ENCODE measurements around the gene ARHGAP29.

Gene ARHGAP29

DNA sequence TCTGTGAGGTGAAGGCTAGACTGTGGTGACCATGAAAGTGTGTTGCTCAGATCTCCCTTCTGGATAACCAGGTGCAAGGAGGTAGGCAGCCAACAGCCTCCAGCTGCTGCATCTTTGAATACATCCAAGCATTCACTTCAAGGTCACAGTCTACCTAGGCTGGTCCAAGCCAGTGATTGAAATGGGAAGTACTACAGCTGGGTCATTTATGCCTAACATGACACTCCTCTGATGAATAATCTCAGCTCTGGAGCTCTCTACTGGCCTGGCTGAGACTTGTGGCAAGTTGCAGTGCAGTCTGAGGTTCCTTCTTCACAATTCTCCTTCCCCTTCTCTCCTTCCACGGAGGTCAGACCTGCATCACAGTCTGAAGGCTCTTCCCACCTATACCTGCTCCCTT lies 35.0 kb upstream of the ARHGAP29 start:
- TF ChIP-seq, protein P1, sequence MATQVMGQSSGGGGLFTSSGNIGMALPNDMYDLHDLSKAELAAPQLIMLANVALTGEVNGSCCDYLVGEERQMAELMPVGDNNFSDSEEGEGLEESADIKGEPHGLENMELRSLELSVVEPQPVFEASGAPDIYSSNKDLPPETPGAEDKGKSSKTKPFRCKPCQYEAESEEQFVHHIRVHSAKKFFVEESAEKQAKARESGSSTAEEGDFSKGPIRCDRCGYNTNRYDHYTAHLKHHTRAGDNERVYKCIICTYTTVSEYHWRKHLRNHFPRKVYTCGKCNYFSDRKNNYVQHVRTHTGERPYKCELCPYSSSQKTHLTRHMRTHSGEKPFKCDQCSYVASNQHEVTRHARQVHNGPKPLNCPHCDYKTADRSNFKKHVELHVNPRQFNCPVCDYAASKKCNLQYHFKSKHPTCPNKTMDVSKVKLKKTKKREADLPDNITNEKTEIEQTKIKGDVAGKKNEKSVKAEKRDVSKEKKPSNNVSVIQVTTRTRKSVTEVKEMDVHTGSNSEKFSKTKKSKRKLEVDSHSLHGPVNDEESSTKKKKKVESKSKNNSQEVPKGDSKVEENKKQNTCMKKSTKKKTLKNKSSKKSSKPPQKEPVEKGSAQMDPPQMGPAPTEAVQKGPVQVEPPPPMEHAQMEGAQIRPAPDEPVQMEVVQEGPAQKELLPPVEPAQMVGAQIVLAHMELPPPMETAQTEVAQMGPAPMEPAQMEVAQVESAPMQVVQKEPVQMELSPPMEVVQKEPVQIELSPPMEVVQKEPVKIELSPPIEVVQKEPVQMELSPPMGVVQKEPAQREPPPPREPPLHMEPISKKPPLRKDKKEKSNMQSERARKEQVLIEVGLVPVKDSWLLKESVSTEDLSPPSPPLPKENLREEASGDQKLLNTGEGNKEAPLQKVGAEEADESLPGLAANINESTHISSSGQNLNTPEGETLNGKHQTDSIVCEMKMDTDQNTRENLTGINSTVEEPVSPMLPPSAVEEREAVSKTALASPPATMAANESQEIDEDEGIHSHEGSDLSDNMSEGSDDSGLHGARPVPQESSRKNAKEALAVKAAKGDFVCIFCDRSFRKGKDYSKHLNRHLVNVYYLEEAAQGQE (IDR thresholded peaks at IDR 0.05; ENCODE audit: insufficient read depth in 1 of 2, low read depth in 2 of 2, low read length in 2 of 2), result no peak
- no peak for TF ChIP-seq POLR2AphosphoS5 (IDR thresholded peaks at IDR 0.05; ENCODE audit: low read depth, low read length)

DNA sequence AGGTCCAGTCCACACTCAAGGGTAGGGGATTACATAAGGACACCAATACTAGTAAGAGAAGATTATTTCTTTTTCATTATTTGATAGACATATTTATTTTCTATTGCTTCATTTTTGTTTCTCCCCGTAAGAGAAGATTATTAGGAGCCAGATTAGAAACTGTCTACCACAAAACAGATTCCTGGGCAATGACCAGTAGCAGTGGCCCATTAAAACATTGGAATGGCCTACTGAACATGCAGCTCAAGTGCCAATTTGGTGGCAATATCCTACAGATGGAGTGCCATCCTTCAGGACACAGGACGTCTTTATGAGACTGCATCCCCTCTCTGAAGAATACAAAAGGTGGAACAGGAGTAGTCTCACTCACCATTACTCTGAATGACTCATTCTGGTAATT lies 34.0 kb upstream of the ARHGAP29 start:
- TF ChIP-seq TAF1 (IDR thresholded peaks at IDR 0.05; ENCODE audit: borderline replicate concordance, insufficient read depth, low read length) (no peak), SIN3A (IDR thresholded peaks at IDR 0.05; ENCODE audit: borderline replicate concordance, insufficient read depth, low read length) (no peak), POLR2AphosphoS5 (IDR thresholded peaks at IDR 0.05; ENCODE audit: low read depth, low read length) (no peak), FOXP2 (optimal IDR thresholded peaks at IDR 0.05; ENCODE audit: borderline replicate concordance, extremely low read depth, extremely low read length, insufficient read depth) (no peak)
- TF ChIP-seq, protein P1 (IDR thresholded peaks at IDR 0.05; ENCODE audit: insufficient read depth in 1 of 2, low read depth in 2 of 2, low read length in 2 of 2), result no peak

DNA sequence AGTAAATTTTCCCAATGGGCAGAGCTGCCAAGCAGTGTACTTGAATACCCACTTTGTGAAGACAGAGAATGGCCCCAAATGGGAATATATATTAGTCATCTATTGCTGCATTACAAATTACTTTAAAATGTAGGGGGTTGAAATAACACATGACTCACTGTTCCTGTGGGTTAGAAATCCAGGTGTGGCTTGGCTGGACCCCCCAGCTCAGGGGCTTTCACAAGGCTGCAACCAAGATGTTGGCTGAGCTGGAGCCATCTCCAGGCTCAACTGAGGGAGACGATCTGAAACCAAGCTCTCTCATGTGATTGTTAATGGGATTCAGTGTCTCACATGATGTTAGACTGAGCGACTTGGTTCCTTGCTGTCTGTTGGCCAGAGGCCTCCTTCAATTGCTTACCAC lies 33.4 kb upstream of the ARHGAP29 start:
- TF ChIP-seq, protein P1 (IDR thresholded peaks at IDR 0.05; ENCODE audit: insufficient read depth in 1 of 2, low read depth in 2 of 2, low read length in 2 of 2), result no peak
- TF ChIP-seq FOXP2 (optimal IDR thresholded peaks at IDR 0.05; ENCODE audit: borderline replicate concordance, extremely low read depth, extremely low read length, insufficient read depth) (no peak), SIN3A (IDR thresholded peaks at IDR 0.05; ENCODE audit: borderline replicate concordance, insufficient read depth, low read length) (no peak), POLR2AphosphoS5 (IDR thresholded peaks at IDR 0.05; ENCODE audit: low read depth, low read length) (no peak), TAF1 (IDR thresholded peaks at IDR 0.05; ENCODE audit: borderline replicate concordance, insufficient read depth, low read length) (no peak)

DNA sequence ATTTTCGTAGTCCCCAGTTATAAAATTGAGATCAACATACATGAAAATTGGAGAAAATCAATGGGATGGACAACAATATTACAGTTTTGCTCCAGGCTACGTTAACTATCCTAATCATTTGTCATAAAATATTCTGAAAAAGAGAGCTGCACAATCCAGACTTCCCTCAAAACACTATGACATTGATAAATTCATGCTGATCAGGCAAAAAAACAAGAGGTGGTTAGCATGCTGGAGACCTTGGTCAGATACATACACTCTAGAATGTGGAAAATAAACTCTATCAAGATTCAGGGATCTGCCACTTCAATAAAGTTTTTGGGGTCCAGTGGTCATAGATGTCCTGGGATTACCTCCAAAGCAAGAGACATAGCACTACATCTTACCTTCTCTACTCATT lies 32.5 kb upstream of the ARHGAP29 start:
- TF ChIP-seq TAF1 (IDR thresholded peaks at IDR 0.05; ENCODE audit: borderline replicate concordance, insufficient read depth, low read length) (no peak), POLR2AphosphoS5 (IDR thresholded peaks at IDR 0.05; ENCODE audit: low read depth, low read length) (no peak)

DNA sequence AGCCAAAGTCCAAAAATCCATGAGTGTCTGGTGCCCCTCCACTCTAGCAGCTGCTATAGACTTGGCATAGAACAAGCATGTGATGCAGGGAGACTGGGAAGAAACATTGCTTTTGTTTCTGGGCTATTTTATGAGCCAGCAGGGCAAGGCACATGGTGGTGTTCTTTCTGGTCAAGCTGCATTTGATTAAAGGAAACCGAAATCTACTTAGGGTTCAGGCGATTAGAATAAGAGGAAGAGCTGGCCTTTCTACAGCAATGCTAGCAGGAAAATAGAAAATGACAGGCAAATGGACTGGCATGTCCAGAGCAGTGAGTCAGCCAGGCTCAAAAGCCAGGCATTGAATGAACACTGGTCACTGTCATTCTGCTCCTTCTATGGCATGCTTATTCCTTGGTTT lies 28.5 kb upstream of the ARHGAP29 start:
- TF ChIP-seq SIN3A (IDR thresholded peaks at IDR 0.05; ENCODE audit: borderline replicate concordance, insufficient read depth, low read length) (no peak), FOXP2 (optimal IDR thresholded peaks at IDR 0.05; ENCODE audit: borderline replicate concordance, extremely low read depth, extremely low read length, insufficient read depth) (no peak), TAF1 (IDR thresholded peaks at IDR 0.05; ENCODE audit: borderline replicate concordance, insufficient read depth, low read length) (no peak), POLR2AphosphoS5 (IDR thresholded peaks at IDR 0.05; ENCODE audit: low read depth, low read length) (no peak)
- TF ChIP-seq, protein P1 (IDR thresholded peaks at IDR 0.05; ENCODE audit: insufficient read depth in 1 of 2, low read depth in 2 of 2, low read length in 2 of 2), result no peak

Data from PFSK-1 (cell line).